ENCODE results near the gene BCL2L11.

The BCL2L11 gene

GRCh38 chr2:111117598-111118480 lies 2.9 kb upstream of the BCL2L11 start:
- Histone ChIP-seq H3K27me3 (ENCODE audit: control insufficient read depth in 1 of 2, insufficient read depth in 2 of 2, low read length in 2 of 2) (peaks cover 40 to 45% of the 10 kb centered on the region in 2 donors), H3K27ac (ENCODE audit: low read depth, low read length) (no peak overlapping the region), H3K4me3 (ENCODE audit: low read depth in 1 of 2, low read length in 2 of 2) (peak overlapping the region; percentile 65 to 75), H3K9me3 (ENCODE audit: control insufficient read depth in 1 of 2, low read length in 2 of 2) (no peaks in the 10 kb centered on the region), H3K36me3 (ENCODE audit: control insufficient read depth in 1 of 2, insufficient read depth in 2 of 2, low read length in 2 of 2) (no peaks in the 10 kb centered on the region), H3K4me1 (ENCODE audit: control insufficient read depth in 1 of 2, insufficient read depth in 2 of 2, low read length in 2 of 2) (peaks cover 31 to 46% of the 10 kb centered on the region in 2 donors), H3K9ac (ENCODE audit: low read depth in 1 of 2, low read length in 2 of 2) (peak overlapping the region in 1 of 2 donors; percentile 60)

GRCh38 chr2:111118481-111118980 lies 2.2 kb upstream of the BCL2L11 start:
- Histone ChIP-seq H3K27me3 (ENCODE audit: control insufficient read depth in 1 of 2, insufficient read depth in 2 of 2, low read length in 2 of 2) (peaks cover 36 to 45% of the 10 kb centered on the region in 2 donors), H3K9me3 (ENCODE audit: control insufficient read depth in 1 of 2, low read length in 2 of 2) (no peaks in the 10 kb centered on the region), H3K4me1 (ENCODE audit: control insufficient read depth in 1 of 2, insufficient read depth in 2 of 2, low read length in 2 of 2) (peaks cover 34 to 46% of the 10 kb centered on the region in 2 donors), H3K27ac (ENCODE audit: low read depth, low read length) (no peak overlapping the region), H3K9ac (ENCODE audit: low read depth in 1 of 2, low read length in 2 of 2) (peak overlapping the region; percentile 6 to 60), H3K4me3 (ENCODE audit: low read depth in 1 of 2, low read length in 2 of 2) (peak overlapping the region; percentile 65 to 75), H3K36me3 (ENCODE audit: control insufficient read depth in 1 of 2, insufficient read depth in 2 of 2, low read length in 2 of 2) (no peaks in the 10 kb centered on the region)

GRCh38 chr2:111118981-111119821 lies 1.5 kb upstream of the BCL2L11 start:
- H3K4me1 ChIP-seq (ENCODE audit: control insufficient read depth in 1 of 2, insufficient read depth in 2 of 2, low read length in 2 of 2): peaks cover 37 to 51% of the 10 kb centered on the region in 2 donors
- H3K4me3 ChIP-seq (ENCODE audit: low read depth in 1 of 2, low read length in 2 of 2): peak overlapping the region; percentile 65 to 75
- no peaks in the 10 kb centered on the region for H3K9me3 ChIP-seq (ENCODE audit: control insufficient read depth in 1 of 2, low read length in 2 of 2)
- H3K36me3 ChIP-seq (ENCODE audit: control insufficient read depth in 1 of 2, insufficient read depth in 2 of 2, low read length in 2 of 2): no peaks in the 10 kb centered on the region
- peak overlapping the region; percentile 19 to 60 for H3K9ac ChIP-seq (ENCODE audit: low read depth in 1 of 2, low read length in 2 of 2)
- peaks cover 35 to 45% of the 10 kb centered on the region in 2 donors for H3K27me3 ChIP-seq (ENCODE audit: control insufficient read depth in 1 of 2, insufficient read depth in 2 of 2, low read length in 2 of 2)
- no peak overlapping the region for H3K27ac ChIP-seq (ENCODE audit: low read depth, low read length)

- no peak overlapping the region for H3K27ac ChIP-seq (ENCODE audit: low read depth, low read length)
- H3K9ac ChIP-seq (ENCODE audit: low read depth in 1 of 2, low read length in 2 of 2): peak overlapping the region; percentile 59 to 60
- peaks cover 32 to 45% of the 10 kb centered on the region in 2 donors for H3K27me3 ChIP-seq (ENCODE audit: control insufficient read depth in 1 of 2, insufficient read depth in 2 of 2, low read length in 2 of 2)
- H3K36me3 ChIP-seq (ENCODE audit: control insufficient read depth in 1 of 2, insufficient read depth in 2 of 2, low read length in 2 of 2): peaks cover 0 to 5% of the 10 kb centered on the region in 2 donors
- peaks cover 37 to 51% of the 10 kb centered on the region in 2 donors for H3K4me1 ChIP-seq (ENCODE audit: control insufficient read depth in 1 of 2, insufficient read depth in 2 of 2, low read length in 2 of 2)
- no peaks in the 10 kb centered on the region for H3K9me3 ChIP-seq (ENCODE audit: control insufficient read depth in 1 of 2, low read length in 2 of 2)
- H3K4me3 ChIP-seq (ENCODE audit: low read depth in 1 of 2, low read length in 2 of 2): peak overlapping the region; percentile 65 to 75
These were observed 877 bp upstream of the BCL2L11 start for GRCh38 chr2:111119822-111120252.

GRCh38 chr2:111121028-111121827 lies 514 bp downstream of the BCL2L11 start:
- peaks cover 7 to 10% of the 10 kb centered on the region in 2 donors for H3K36me3 ChIP-seq (ENCODE audit: control insufficient read depth in 1 of 2, insufficient read depth in 2 of 2, low read length in 2 of 2)
- peak overlapping the region; percentile 77 for H3K27ac ChIP-seq (ENCODE audit: low read depth, low read length)
- peaks cover 37 to 51% of the 10 kb centered on the region in 2 donors for H3K4me1 ChIP-seq (ENCODE audit: control insufficient read depth in 1 of 2, insufficient read depth in 2 of 2, low read length in 2 of 2)
- peaks cover 31 to 37% of the 10 kb centered on the region in 2 donors for H3K27me3 ChIP-seq (ENCODE audit: control insufficient read depth in 1 of 2, insufficient read depth in 2 of 2, low read length in 2 of 2)
- no peaks in the 10 kb centered on the region for H3K9me3 ChIP-seq (ENCODE audit: control insufficient read depth in 1 of 2, low read length in 2 of 2)
- H3K9ac ChIP-seq (ENCODE audit: low read depth in 1 of 2, low read length in 2 of 2): peak overlapping the region; percentile 71 to 90
- H3K4me3 ChIP-seq (ENCODE audit: low read depth in 1 of 2, low read length in 2 of 2): peak overlapping the region; percentile 86 to 88

- Histone ChIP-seq H3K9ac (ENCODE audit: low read depth in 1 of 2, low read length in 2 of 2) (peak overlapping the region; percentile 71 to 90), H3K36me3 (ENCODE audit: control insufficient read depth in 1 of 2, insufficient read depth in 2 of 2, low read length in 2 of 2) (peaks cover 7 to 10% of the 10 kb centered on the region in 2 donors), H3K27ac (ENCODE audit: low read depth, low read length) (peak overlapping the region; percentile 81), H3K27me3 (ENCODE audit: control insufficient read depth in 1 of 2, insufficient read depth in 2 of 2, low read length in 2 of 2) (peaks cover 31% of the 10 kb centered on the region in 2 donors), H3K4me1 (ENCODE audit: control insufficient read depth in 1 of 2, insufficient read depth in 2 of 2, low read length in 2 of 2) (peaks cover 32 to 46% of the 10 kb centered on the region in 2 donors), H3K9me3 (ENCODE audit: control insufficient read depth in 1 of 2, low read length in 2 of 2) (no peaks in the 10 kb centered on the region), H3K4me3 (ENCODE audit: low read depth in 1 of 2, low read length in 2 of 2) (peak overlapping the region; percentile 86 to 88)
These were observed 1.3 kb downstream of the BCL2L11 start for GRCh38 chr2:111121828-111122630.

- Histone ChIP-seq H3K27me3 (ENCODE audit: control insufficient read depth in 1 of 2, insufficient read depth in 2 of 2, low read length in 2 of 2) (peaks cover 23 to 24% of the 10 kb centered on the region in 2 donors), H3K4me3 (ENCODE audit: low read depth in 1 of 2, low read length in 2 of 2) (peak overlapping the region; percentile 84), H3K36me3 (ENCODE audit: control insufficient read depth in 1 of 2, insufficient read depth in 2 of 2, low read length in 2 of 2) (peaks cover 7 to 14% of the 10 kb centered on the region in 2 donors), H3K27ac (ENCODE audit: low read depth, low read length) (peak overlapping the region; percentile 57), H3K9ac (ENCODE audit: low read depth in 1 of 2, low read length in 2 of 2) (peak overlapping the region; percentile 72 to 79), H3K4me1 (ENCODE audit: control insufficient read depth in 1 of 2, insufficient read depth in 2 of 2, low read length in 2 of 2) (peaks cover 28 to 39% of the 10 kb centered on the region in 2 donors), H3K9me3 (ENCODE audit: control insufficient read depth in 1 of 2, low read length in 2 of 2) (no peaks in the 10 kb centered on the region)
These were observed 2.1 kb downstream of the BCL2L11 start for GRCh38 chr2:111122631-111123421.

GRCh38 chr2:111123751-111124150 lies 3.0 kb downstream of the BCL2L11 start:
- Histone ChIP-seq H3K9me3 (ENCODE audit: control insufficient read depth in 1 of 2, low read length in 2 of 2) (no peaks in the 10 kb centered on the region), H3K4me1 (ENCODE audit: control insufficient read depth in 1 of 2, insufficient read depth in 2 of 2, low read length in 2 of 2) (peaks cover 19 to 29% of the 10 kb centered on the region in 2 donors), H3K36me3 (ENCODE audit: control insufficient read depth in 1 of 2, insufficient read depth in 2 of 2, low read length in 2 of 2) (peaks cover 7 to 14% of the 10 kb centered on the region in 2 donors), H3K4me3 (ENCODE audit: low read depth in 1 of 2, low read length in 2 of 2) (peak overlapping the region in 1 of 2 donors; percentile 84), H3K9ac (ENCODE audit: low read depth in 1 of 2, low read length in 2 of 2) (no peak overlapping the region), H3K27me3 (ENCODE audit: control insufficient read depth in 1 of 2, insufficient read depth in 2 of 2, low read length in 2 of 2) (peaks cover 14 to 16% of the 10 kb centered on the region in 2 donors), H3K27ac (ENCODE audit: low read depth, low read length) (no peak overlapping the region)

Data from duodenal mucosa (tissue), 2 donors.